GM23338 (cell line): ENCODE measurements around the gene MRPS5. TPM values are rescaled to one million over a fixed set of nuclear protein-coding genes. Genes with fewer than 3 reads are reported as not detected.

ENCODE experiments used
- ATAC-seq: fragments of 200-7000 bp; cut with Tn5 transposase; 3 replicates; pipeline ENCODE4 v1.9.1; 2020
- DNase-seq: peaks from one replicate; pipeline ENCODE4 v3.0.0-alpha.2; 2015; ENCODE audit warnings: low spot score
- H2AFZ ChIP-seq: fragments of 200-600 bp; sonication (generic); 2 replicates; pipeline ENCODE4 v1.8.0; 2016; ENCODE audit warnings: antibody characterized with exemption, mild to moderate bottlenecking, moderate library complexity
- H3F3A ChIP-seq: fragments of 200-600 bp; sonication (generic); replicated peaks from 2 replicates; pipeline ENCODE4 v1.8.0; 2017; ENCODE audit warnings: antibody characterized with exemption, mixed run types, low read depth
- H3K27ac ChIP-seq: fragments of 200-600 bp; sonication (generic); 2 replicates; pipeline ENCODE4 v1.6.1; 2016; ENCODE audit warnings: low read depth
- H3K27me3 ChIP-seq: fragments of 200-600 bp; sonication (generic); 2 replicates; pipeline ENCODE4 v1.8.0; 2016; ENCODE audit warnings: mild to moderate bottlenecking, mixed run types, moderate library complexity; ENCODE audit not compliant: insufficient read depth
- H3K36me3 ChIP-seq: fragments of 200-600 bp; sonication (generic); 2 replicates; pipeline ENCODE4 v1.8.0; 2016; ENCODE audit warnings: mild to moderate bottlenecking; ENCODE audit not compliant: insufficient read depth
- H3K4me1 ChIP-seq: fragments of 200-600 bp; sonication (generic); 2 replicates; pipeline ENCODE4 v1.8.0; 2016; ENCODE audit warnings: mild to moderate bottlenecking, moderate library complexity; ENCODE audit not compliant: insufficient read depth
- H3K4me2 ChIP-seq: fragments of 200-600 bp; sonication (generic); 2 replicates; pipeline ENCODE4 v1.7.1; 2017; ENCODE audit warnings: mixed run types
- H3K4me3 ChIP-seq: fragments of 200-600 bp; sonication (generic); 2 replicates; pipeline ENCODE4 v1.6.1; 2016; ENCODE audit warnings: mixed run types
- H3K79me2 ChIP-seq: fragments of 200-600 bp; sonication (generic); replicated peaks from 2 replicates; pipeline ENCODE4 v1.8.0; 2017; ENCODE audit warnings: mild to moderate bottlenecking; ENCODE audit not compliant: insufficient read depth
- H3K9me2 ChIP-seq: fragments of 200-600 bp; sonication (generic); 2 replicates; pipeline ENCODE4 v1.8.0; 2017; ENCODE audit not compliant: insufficient read depth
- H4K20me1 ChIP-seq: fragments of 200-600 bp; sonication (generic); replicated peaks from 2 replicates; pipeline ENCODE4 v1.8.0; 2017; ENCODE audit warnings: mild to moderate bottlenecking; ENCODE audit not compliant: insufficient read depth
- H3K27ac Mint-ChIP-seq: 2 replicates; pipeline ENCODE4 v1.8.0; 2020; ENCODE audit warnings: inconsistent platforms, mild to moderate bottlenecking, moderate library complexity, mixed read lengths
- H3K27me3 Mint-ChIP-seq: 3 replicates; pipeline ENCODE4 v1.8.0; 2022; ENCODE audit warnings: low read depth, mild to moderate bottlenecking, moderate library complexity, mixed read lengths, inconsistent platforms; ENCODE audit not compliant: insufficient read depth, poor library complexity
- H3K36me3 Mint-ChIP-seq: 3 replicates; pipeline ENCODE4 v1.8.0; 2021; ENCODE audit warnings: low read depth, mild to moderate bottlenecking, inconsistent platforms, moderate library complexity, mixed read lengths
- H3K4me1 Mint-ChIP-seq: 3 replicates; pipeline ENCODE4 v1.8.0; 2020; ENCODE audit warnings: mild to moderate bottlenecking, inconsistent platforms, mixed read lengths
- H3K4me3 Mint-ChIP-seq: 3 replicates; pipeline ENCODE4 v1.8.0; 2021; ENCODE audit warnings: moderate library complexity, mild to moderate bottlenecking, inconsistent platforms, mixed read lengths
- H3K9me3 Mint-ChIP-seq: 3 replicates; pipeline ENCODE4 v1.8.0; 2020; ENCODE audit warnings: moderate library complexity, mild to moderate bottlenecking, inconsistent platforms, mixed read lengths
- CREB1 ChIP-seq: fragments of 250-450 bp; sonication (Bioruptor Pico); IDR thresholded peaks from 2 replicates; pipeline ENCODE4 v1.5.0; 2020; ENCODE audit warnings: low read depth, mild to moderate bottlenecking, moderate library complexity
- CTCF ChIP-seq, 2 experiments: fragments of 200-600 bp in 1 of 2; sonication (generic) in 1 of 2; conservative IDR thresholded peaks; 2 replicates each; pipeline versions ENCODE4 v1.5.1 to v1.6.1; 2016 to 2017; ENCODE audit warnings: antibody characterized with exemption in 2 of 2, low read depth in 2 of 2, mild to moderate bottlenecking in 2 of 2, moderate library complexity in 1 of 2
- JUNB ChIP-seq: IDR thresholded peaks from one replicate; pipeline ENCODE4 v1.6.1; 2016; ENCODE audit warnings: antibody characterized with exemption; ENCODE audit not compliant: unreplicated experiment
- NANOG ChIP-seq: IDR thresholded peaks from 2 replicates; pipeline ENCODE4 v1.6.1; 2016; ENCODE audit warnings: antibody characterized with exemption, borderline replicate concordance
- REST ChIP-seq: IDR thresholded peaks from one replicate; pipeline ENCODE4 v1.6.1; 2018; ENCODE audit warnings: antibody characterized with exemption; ENCODE audit not compliant: unreplicated experiment
- STAT1 ChIP-seq: IDR thresholded peaks from one replicate; pipeline ENCODE4 v1.6.1; 2016; ENCODE audit warnings: antibody characterized with exemption; ENCODE audit not compliant: unreplicated experiment
- ZNF114 ChIP-seq: fragments of 250-450 bp; sonication (Bioruptor Pico); IDR thresholded peaks from 2 replicates; pipeline ENCODE4 v1.5.0; 2020; ENCODE audit warnings: mild to moderate bottlenecking, moderate library complexity
- ZNF462 ChIP-seq: fragments of 250-450 bp; sonication (Bioruptor Pico); IDR thresholded peaks from 2 replicates; pipeline ENCODE4 v1.5.0; 2020; ENCODE audit warnings: mild to moderate bottlenecking, moderate library complexity
- polyA plus RNA-seq: library from polyadenylated mRNA; unstranded; fragments of >200 nt; fragmentation: Nextera tagmentation; extraction: Ambion mirVana; gene quantifications from 2 replicates; pipeline ENCODE4 v1.2.1, GENCODE V29; 2016
- total RNA-seq: library from RNA; depleted of rRNA; stranded (reverse); fragments of >200 nt; shearing (Covaris generic); gene quantifications from 2 replicates; pipeline ENCODE4 v1.2.3, GENCODE V29; 2014

The MRPS5 gene
- total and polyA plus RNA-seq, 2 experiments from 2014 or later = 51.9 to 79.0 TPM

- Mint-ChIP-seq H3K4me3 (peak overlapping the region; percentile 71), H3K36me3 (no peaks in the 10 kb centered on the region), H3K27me3 (peaks cover 14% of the 10 kb centered on the region), H3K27ac (no peak overlapping the region), H3K9me3 (no peaks in the 10 kb centered on the region; the same call in 2 of the 3 replicates), H3K4me1 (peaks cover 23% of the 10 kb centered on the region)
- Histone ChIP-seq H3K27me3 (peaks cover 23% of the 10 kb centered on the region; the same call in 1 of the 2 replicates), H3K79me2 (no peaks in the 10 kb centered on the region), H3F3A (no peaks in the 10 kb centered on the region), H3K27ac (no peak overlapping the region), H3K9me2 (no peaks in the 10 kb centered on the region), H3K4me2 (peak overlapping the region; percentile 84), H3K4me3 (peak overlapping the region; percentile 71), H4K20me1 (no peaks in the 10 kb centered on the region), H3K4me1 (peaks cover 16% of the 10 kb centered on the region; the same call in 1 of the 2 replicates), H3K36me3 (no peaks in the 10 kb centered on the region), H2AFZ (peak overlapping the region; percentile 95)
- TF ChIP-seq STAT1 = no peak
- TF ChIP-seq CTCF (conservative IDR thresholded peaks at IDR 0.05; ENCODE audit: low read depth in 2 of 2) = peak; percentile 77 to 82
- TF ChIP-seq JUNB = no peak
- peak; percentile 88 for ATAC-seq
- peak; percentile 93 for DNase-seq
These were observed 44.7 kb downstream of the MRPS5 start for GRCh38 chr2:95076705-95077529.

GRCh38 chr2:95075440-95076132 is 46.0 kb downstream of the MRPS5 start:
- H3K9me2 ChIP-seq = no peaks in the 10 kb centered on the region
- no peaks in the 10 kb centered on the region for H3K36me3 ChIP-seq
- no peak overlapping the region for H3K4me2 ChIP-seq
- H2AFZ ChIP-seq = peak overlapping the region; percentile 95
- Mint-ChIP-seq H3K4me3 (peak overlapping the region; percentile 71), H3K4me1 (peaks cover 23% of the 10 kb centered on the region), H3K27me3 (peaks cover 14% of the 10 kb centered on the region), H3K9me3 (no peaks in the 10 kb centered on the region; the same call in 2 of the 3 replicates), H3K27ac (no peak overlapping the region), H3K36me3 (no peaks in the 10 kb centered on the region)
- no peaks in the 10 kb centered on the region for H3F3A ChIP-seq
- no peak for DNase-seq
- H4K20me1 ChIP-seq = no peaks in the 10 kb centered on the region
- H3K4me3 ChIP-seq = no peak overlapping the region
- H3K27ac ChIP-seq = no peak overlapping the region
- H3K4me1 ChIP-seq = peaks cover 16% of the 10 kb centered on the region; the same call in 1 of the 2 replicates
- ATAC-seq = no peak
- H3K79me2 ChIP-seq = no peaks in the 10 kb centered on the region
- peaks cover 23% of the 10 kb centered on the region; the same call in 1 of the 2 replicates for H3K27me3 ChIP-seq
- TF ChIP-seq ZNF462 (no peak), ZNF114 (CRISPR knock-in tag) (no peak), REST (no peak), NANOG (no peak), CREB1 (CRISPR knock-in tag) (no peak), STAT1 (no peak)
